ENCODE data around the gene GPC5.
"Not testable (repeated sequence)": the region's sequence is repeated elsewhere in the genome, so short reads cannot be mapped to it uniquely, and the experiment has no call there.

The GPC5 gene

GRCh38 chr13:92510416-92510815 is 1112.0 kb downstream of the GPC5 start:
- Histone ChIP-seq H3K4me1 (ENCODE audit: low read length) (no peaks in the 10 kb centered on the region), H3K4me2 (ENCODE audit: low read length) (no peak overlapping the region), H3K4me3 (ENCODE audit: low read length) (no peak overlapping the region), H3K9me3 (ENCODE audit: insufficient read depth, low read length) (no peaks in the 10 kb centered on the region), H3K27me3 (ENCODE audit: low read depth, low read length) (no peaks in the 10 kb centered on the region), H3K27ac (ENCODE audit: low read length) (no peak overlapping the region), H4K20me1 (ENCODE audit: insufficient read depth, low read length) (no peaks in the 10 kb centered on the region), H3K79me2 (ENCODE audit: low read length) (no peaks in the 10 kb centered on the region), H3K9ac (ENCODE audit: low read length) (no peak overlapping the region), H3K36me3 (replicated peaks; ENCODE audit: low read depth, low read length) (no peaks in the 10 kb centered on the region), H2AFZ (ENCODE audit: low read depth, low read length) (no peak overlapping the region)
- TF ChIP-seq, protein P1, sequence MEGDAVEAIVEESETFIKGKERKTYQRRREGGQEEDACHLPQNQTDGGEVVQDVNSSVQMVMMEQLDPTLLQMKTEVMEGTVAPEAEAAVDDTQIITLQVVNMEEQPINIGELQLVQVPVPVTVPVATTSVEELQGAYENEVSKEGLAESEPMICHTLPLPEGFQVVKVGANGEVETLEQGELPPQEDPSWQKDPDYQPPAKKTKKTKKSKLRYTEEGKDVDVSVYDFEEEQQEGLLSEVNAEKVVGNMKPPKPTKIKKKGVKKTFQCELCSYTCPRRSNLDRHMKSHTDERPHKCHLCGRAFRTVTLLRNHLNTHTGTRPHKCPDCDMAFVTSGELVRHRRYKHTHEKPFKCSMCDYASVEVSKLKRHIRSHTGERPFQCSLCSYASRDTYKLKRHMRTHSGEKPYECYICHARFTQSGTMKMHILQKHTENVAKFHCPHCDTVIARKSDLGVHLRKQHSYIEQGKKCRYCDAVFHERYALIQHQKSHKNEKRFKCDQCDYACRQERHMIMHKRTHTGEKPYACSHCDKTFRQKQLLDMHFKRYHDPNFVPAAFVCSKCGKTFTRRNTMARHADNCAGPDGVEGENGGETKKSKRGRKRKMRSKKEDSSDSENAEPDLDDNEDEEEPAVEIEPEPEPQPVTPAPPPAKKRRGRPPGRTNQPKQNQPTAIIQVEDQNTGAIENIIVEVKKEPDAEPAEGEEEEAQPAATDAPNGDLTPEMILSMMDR (IDR thresholded peaks at IDR 0.05; ENCODE audit: low read depth, low read length) = no peak
- no peak for TF ChIP-seq EZH2phosphoT487 (IDR thresholded peaks at IDR 0.05; ENCODE audit: low read depth)

DNA sequence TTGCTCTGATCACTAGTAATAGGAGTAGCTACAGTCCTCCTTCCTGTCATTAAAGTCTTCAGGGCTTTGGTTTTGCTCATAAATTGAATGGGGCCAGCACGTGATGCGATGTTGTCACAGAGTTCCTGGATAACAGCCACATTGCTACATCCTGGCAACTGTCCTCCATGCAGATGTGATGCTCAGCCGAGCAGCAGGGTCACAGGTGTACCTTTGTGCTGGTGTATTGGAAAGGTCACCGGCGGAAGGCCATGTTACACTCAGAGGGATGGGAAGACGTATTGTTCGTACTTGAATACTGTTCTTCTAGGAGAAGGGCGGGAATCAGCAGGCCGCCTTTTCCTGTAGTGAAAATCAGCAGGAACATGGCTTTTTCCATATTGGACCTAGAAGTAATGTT is 1114.4 kb downstream of the GPC5 start:
- TF ChIP-seq, protein P1 (IDR thresholded peaks at IDR 0.05; ENCODE audit: low read depth, low read length) = no peak
- no peak for TF ChIP-seq EZH2phosphoT487 (IDR thresholded peaks at IDR 0.05; ENCODE audit: low read depth)
- Histone ChIP-seq H3K27ac (ENCODE audit: low read length) (no peak overlapping the region), H3K4me2 (ENCODE audit: low read length) (no peak overlapping the region), H3K9ac (ENCODE audit: low read length) (no peak overlapping the region), H3K4me1 (ENCODE audit: low read length) (no peaks in the 10 kb centered on the region), H2AFZ (ENCODE audit: low read depth, low read length) (no peak overlapping the region), H3K4me3 (ENCODE audit: low read length) (no peak overlapping the region), H3K36me3 (replicated peaks; ENCODE audit: low read depth, low read length) (no peaks in the 10 kb centered on the region), H3K79me2 (ENCODE audit: low read length) (no peaks in the 10 kb centered on the region), H3K9me3 (ENCODE audit: insufficient read depth, low read length) (no peaks in the 10 kb centered on the region), H3K27me3 (ENCODE audit: low read depth, low read length) (no peaks in the 10 kb centered on the region), H4K20me1 (ENCODE audit: insufficient read depth, low read length) (no peaks in the 10 kb centered on the region)

DNA sequence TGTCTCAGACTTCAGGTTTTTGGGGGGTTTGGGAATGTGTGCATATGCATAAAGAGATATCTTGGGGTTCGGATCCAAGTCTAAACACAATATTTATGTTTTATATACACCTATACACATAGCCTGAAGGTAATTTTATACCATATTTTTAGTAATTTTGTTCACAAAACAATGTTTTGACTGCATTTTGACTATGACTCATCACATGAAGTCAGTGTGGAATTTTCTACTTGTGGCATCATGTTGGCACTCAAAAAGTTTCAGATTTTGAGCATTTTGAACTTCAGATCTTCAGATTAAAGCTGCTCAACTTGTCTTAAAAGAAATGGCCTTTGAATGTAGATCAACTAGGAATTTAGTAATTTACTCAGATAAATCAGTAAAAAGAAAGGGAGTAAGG is 1115.3 kb downstream of the GPC5 start:
- H3K4me2 ChIP-seq (ENCODE audit: low read length) = no peak overlapping the region
- H3K9ac ChIP-seq (ENCODE audit: low read length) = no peak overlapping the region
- no peaks in the 10 kb centered on the region for H3K9me3 ChIP-seq (ENCODE audit: insufficient read depth, low read length)
- no peak for TF ChIP-seq EZH2phosphoT487 (IDR thresholded peaks at IDR 0.05; ENCODE audit: low read depth)
- TF ChIP-seq, protein P1 (IDR thresholded peaks at IDR 0.05; ENCODE audit: low read depth, low read length) = no peak
- H3K36me3 ChIP-seq (replicated peaks; ENCODE audit: low read depth, low read length) = no peaks in the 10 kb centered on the region
- no peak overlapping the region for H2AFZ ChIP-seq (ENCODE audit: low read depth, low read length)
- no peaks in the 10 kb centered on the region for H3K4me1 ChIP-seq (ENCODE audit: low read length)
- H3K79me2 ChIP-seq (ENCODE audit: low read length) = no peaks in the 10 kb centered on the region
- H3K4me3 ChIP-seq (ENCODE audit: low read length) = no peak overlapping the region
- no peaks in the 10 kb centered on the region for H3K27me3 ChIP-seq (ENCODE audit: low read depth, low read length)
- no peaks in the 10 kb centered on the region for H4K20me1 ChIP-seq (ENCODE audit: insufficient read depth, low read length)
- no peak overlapping the region for H3K27ac ChIP-seq (ENCODE audit: low read length)

GRCh38 chr13:92514420-92515125 is 1116.2 kb downstream of the GPC5 start:
- Histone ChIP-seq H3K4me2 (ENCODE audit: low read length) (no peak overlapping the region), H3K27me3 (ENCODE audit: low read depth, low read length) (no peaks in the 10 kb centered on the region), H4K20me1 (ENCODE audit: insufficient read depth, low read length) (no peaks in the 10 kb centered on the region), H3K27ac (ENCODE audit: low read length) (no peak overlapping the region), H3K9me3 (ENCODE audit: insufficient read depth, low read length) (no peaks in the 10 kb centered on the region), H3K4me3 (ENCODE audit: low read length) (no peak overlapping the region), H3K36me3 (replicated peaks; ENCODE audit: low read depth, low read length) (no peaks in the 10 kb centered on the region), H3K9ac (ENCODE audit: low read length) (no peak overlapping the region), H3K4me1 (ENCODE audit: low read length) (no peaks in the 10 kb centered on the region), H3K79me2 (ENCODE audit: low read length) (no peaks in the 10 kb centered on the region), H2AFZ (ENCODE audit: low read depth, low read length) (no peak overlapping the region)
- TF ChIP-seq, protein P1 (IDR thresholded peaks at IDR 0.05; ENCODE audit: low read depth, low read length) = no peak
- no peak for TF ChIP-seq EZH2phosphoT487 (IDR thresholded peaks at IDR 0.05; ENCODE audit: low read depth)

GRCh38 chr13:92516878-92517277 is 1118.5 kb downstream of the GPC5 start:
- not testable (repeated sequence) for H2AFZ ChIP-seq (ENCODE audit: low read depth, low read length); H3K9ac ChIP-seq (ENCODE audit: low read length); H3K4me3 ChIP-seq (ENCODE audit: low read length); H3K79me2 ChIP-seq (ENCODE audit: low read length); H3K36me3 ChIP-seq (replicated peaks; ENCODE audit: low read depth, low read length); H3K9me3 ChIP-seq (ENCODE audit: insufficient read depth, low read length); H4K20me1 ChIP-seq (ENCODE audit: insufficient read depth, low read length); H3K4me2 ChIP-seq (ENCODE audit: low read length); H3K27me3 ChIP-seq (ENCODE audit: low read depth, low read length); H3K4me1 ChIP-seq (ENCODE audit: low read length); H3K27ac ChIP-seq (ENCODE audit: low read length)

GRCh38 chr13:92518622-92519021 is 1120.2 kb downstream of the GPC5 start:
- H3K79me2 ChIP-seq (ENCODE audit: low read length); H3K4me2 ChIP-seq (ENCODE audit: low read length); H3K27ac ChIP-seq (ENCODE audit: low read length); H2AFZ ChIP-seq (ENCODE audit: low read depth, low read length); H3K4me1 ChIP-seq (ENCODE audit: low read length); H3K9me3 ChIP-seq (ENCODE audit: insufficient read depth, low read length); H3K36me3 ChIP-seq (replicated peaks; ENCODE audit: low read depth, low read length); H3K27me3 ChIP-seq (ENCODE audit: low read depth, low read length); H3K4me3 ChIP-seq (ENCODE audit: low read length); H4K20me1 ChIP-seq (ENCODE audit: insufficient read depth, low read length); H3K9ac ChIP-seq (ENCODE audit: low read length): not testable (repeated sequence)

Data from OCI-LY3 (cell line).